Measurements from ENCODE around the gene IGFN1. TPM values are rescaled to one million over a fixed set of nuclear protein-coding genes. Genes with fewer than 3 reads are reported as not detected.

Gene IGFN1
- total and polyA plus RNA-seq, 10 of the 15 experiments (the other 5 are each of a cell fraction or from before 2014, with no cell fraction given) = not detected

- TF ChIP-seq NKRF (conservative IDR thresholded peaks at IDR 0.05) = no peak
- no peak for TF ChIP-seq RBBP5 (conservative IDR thresholded peaks at IDR 0.05)
These were observed 70.2 kb downstream of the IGFN1 start (continued) for GRCh38 chr1:201260648-201261311.

- ChIA-PET SMC1A (ENCODE audit: uncharacterized antibody, unreplicated experiment) (interaction anchor here (1.2 kb wide), 1 partner anchor 17 kb away, joined by 3 read pairs; no protein-coding TSS in a partner anchor), CTCF (interaction anchor here (1.0 to 1.3 kb wide), 3 partner anchors 84 to 148 kb away, joined by 4 to 5 read pairs (median 4); no protein-coding TSS in a partner anchor), RAD21 (ENCODE audit: unreplicated experiment) (no interaction called here), POLR2A (no interaction called here)
- WGBS (ENCODE audit: insufficient coverage, insufficient replicate concordance, low lambda C conversion rate, missing lambda C conversion rate) = 13% methylated on average over 8 of the region's 8 CpGs
- Histone ChIP-seq H3K9me3 (replicated peaks; ENCODE audit: control insufficient read depth, insufficient read depth, low read length) (no peaks in the 10 kb centered on the region), H3K4me3 (no peak overlapping the region), H3K36me3 (ENCODE audit: control insufficient read depth in 2 of 2, insufficient read depth in 2 of 2, low read length in 1 of 2) (no peaks in the 10 kb centered on the region), H4K20me1 (ENCODE audit: control insufficient read depth, insufficient read depth) (no peaks in the 10 kb centered on the region), H3K9ac (ENCODE audit: control insufficient read depth, insufficient read depth, low read length) (no peak overlapping the region), H2AFZ (ENCODE audit: control insufficient read depth, low read depth, low read length) (no peak overlapping the region), H3K27ac (ENCODE audit: control insufficient read depth, insufficient read depth) (no peak overlapping the region), H3K79me2 (ENCODE audit: control insufficient read depth, insufficient read depth, low read length) (no peaks in the 10 kb centered on the region), H3K4me2 (ENCODE audit: control insufficient read depth, insufficient read depth) (no peak overlapping the region), H3K4me1 (ENCODE audit: control insufficient read depth, insufficient read depth, low read length) (no peaks in the 10 kb centered on the region), H3K27me3 (replicated peaks in 1 of 2; ENCODE audit: control insufficient read depth in 2 of 2, insufficient read depth in 2 of 2, low read length in 1 of 2) (peaks cover 0 to 2% of the 10 kb centered on the region in 2 experiments; a peak in 2 of 4 replicates)
- no peak for FAIRE-seq
- BruUV-seq (replicated peaks) = no TSS peak
- intact Hi-C loops (cut with micrococcal nuclease; ENCODE audit: unreplicated experiment) = no loop called here
- no peak for DNase-seq (ENCODE audit: low read depth, low spot score)
- in situ Hi-C loops (cut with MboI) = no loop called here
- no peak for ATAC-seq
- TF ChIP-seq RELA (IDR thresholded peaks at IDR 0.05; ENCODE audit: borderline replicate concordance, partially characterized antibody) (no peak), POLR2AphosphoS2 (IDR thresholded peaks at IDR 0.05; ENCODE audit: low read depth, low read length) (no peak), PAX8 (IDR thresholded peaks at IDR 0.05) (no peak), SREBF2 (IDR thresholded peaks at IDR 0.05; ENCODE audit: low read length) (no peak), POU2F2 (IDR thresholded peaks at IDR 0.05; ENCODE audit: borderline replicate concordance, low read depth, low read length) (no peak), PBX3 (IDR thresholded peaks at IDR 0.05; ENCODE audit: insufficient replicate concordance, low read depth, low read length) (no peak), ZNF592 (IDR thresholded peaks at IDR 0.05) (no peak), E2F8 (IDR thresholded peaks at IDR 0.05; ENCODE audit: low read depth, partially characterized antibody) (no peak)
These were observed 71.3 kb downstream of the IGFN1 start for GRCh38 chr1:201261771-201262547.

Measured in GM12878 (cell line).